Rectal smooth muscle tissue (tissue), 1 donor: Measurements from ENCODE around the gene INTS6.

Experiments used
- H3K27ac ChIP-seq: one replicate; pipeline ENCODE4 v1.7.0; 2013; ENCODE audit warnings: low read depth, low read length, inconsistent platforms
- H3K27me3 ChIP-seq: one replicate; pipeline ENCODE4 v1.7.0; 2013; ENCODE audit warnings: low read length; ENCODE audit not compliant: control insufficient read depth, insufficient read depth
- H3K36me3 ChIP-seq: one replicate; pipeline ENCODE4 v1.7.0; 2013; ENCODE audit warnings: low read length; ENCODE audit not compliant: control insufficient read depth, insufficient read depth
- H3K4me1 ChIP-seq: one replicate; pipeline ENCODE4 v1.7.0; 2013; ENCODE audit warnings: low read length; ENCODE audit not compliant: control insufficient read depth, insufficient read depth
- H3K4me3 ChIP-seq: one replicate; pipeline ENCODE4 v1.7.0; 2013; ENCODE audit warnings: low read length
- H3K9ac ChIP-seq: one replicate; pipeline ENCODE4 v1.7.0; 2013; ENCODE audit warnings: low read length

The INTS6 gene

GRCh38 chr13:51380269-51380668 is 72.6 kb downstream of the INTS6 start:
- Histone ChIP-seq H3K27me3 (no peaks in the 10 kb centered on the region), H3K4me3 (no peak overlapping the region), H3K9ac (no peak overlapping the region), H3K36me3 (peaks cover 4% of the 10 kb centered on the region), H3K27ac (no peak overlapping the region), H3K4me1 (no peaks in the 10 kb centered on the region)

DNA sequence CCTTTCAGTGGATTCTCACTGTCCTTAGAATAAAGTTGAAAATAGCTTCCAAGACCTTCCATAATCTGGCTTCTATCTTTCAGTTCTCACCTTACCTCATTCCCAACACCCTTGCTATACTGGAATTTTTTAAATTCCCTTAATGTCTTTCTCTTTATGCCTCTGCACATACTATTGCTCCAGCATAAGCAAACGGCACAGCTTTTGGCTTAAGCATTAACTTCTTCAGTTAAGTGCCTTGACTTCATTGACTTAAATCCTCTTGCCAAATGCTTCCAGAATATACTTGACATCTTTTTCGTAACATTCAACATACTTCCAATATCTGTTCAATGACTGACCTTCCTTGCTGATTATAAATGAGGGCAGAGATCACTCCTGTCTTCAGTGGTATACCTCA is 79.4 kb downstream of the INTS6 start:
- Histone ChIP-seq H3K27me3 (no peaks in the 10 kb centered on the region), H3K4me1 (no peaks in the 10 kb centered on the region), H3K9ac (no peak overlapping the region), H3K36me3 (peaks cover 3% of the 10 kb centered on the region), H3K27ac (no peak overlapping the region), H3K4me3 (no peak overlapping the region)

DNA sequence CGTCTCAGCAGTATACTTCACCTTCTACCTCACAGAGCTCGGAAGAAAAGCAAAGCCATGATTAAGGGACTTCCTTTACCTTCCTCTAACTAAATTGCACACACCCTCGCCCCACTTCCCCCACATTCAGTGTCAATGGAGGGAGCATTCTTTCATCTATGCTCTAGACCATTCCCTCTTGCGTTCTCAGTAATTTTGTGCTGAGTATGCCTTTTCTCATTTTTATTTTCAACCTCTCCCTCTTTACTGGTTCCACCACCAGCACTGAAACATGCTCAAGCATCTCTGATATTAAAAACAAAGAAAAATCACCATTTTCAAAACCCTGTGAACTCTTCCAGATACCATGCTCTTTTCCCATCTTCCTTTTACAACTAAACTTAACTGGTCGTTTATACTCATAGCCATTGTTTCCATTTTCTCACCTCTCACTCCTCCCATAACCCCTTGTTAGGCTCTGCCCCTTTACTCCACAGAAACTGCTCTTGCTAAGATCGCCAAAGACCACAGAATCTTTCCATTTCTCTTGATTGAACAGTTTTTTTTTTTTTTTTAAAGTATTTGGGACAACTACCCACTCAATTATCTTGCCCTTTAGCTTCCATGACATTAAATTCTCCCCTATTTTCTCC is 81.0 kb downstream of the INTS6 start:
- Histone ChIP-seq H3K9ac (peak overlapping the region; percentile 10), H3K4me3 (no peak overlapping the region), H3K27ac (no peak overlapping the region), H3K27me3 (no peaks in the 10 kb centered on the region), H3K4me1 (no peaks in the 10 kb centered on the region), H3K36me3 (peaks cover 3% of the 10 kb centered on the region)

DNA sequence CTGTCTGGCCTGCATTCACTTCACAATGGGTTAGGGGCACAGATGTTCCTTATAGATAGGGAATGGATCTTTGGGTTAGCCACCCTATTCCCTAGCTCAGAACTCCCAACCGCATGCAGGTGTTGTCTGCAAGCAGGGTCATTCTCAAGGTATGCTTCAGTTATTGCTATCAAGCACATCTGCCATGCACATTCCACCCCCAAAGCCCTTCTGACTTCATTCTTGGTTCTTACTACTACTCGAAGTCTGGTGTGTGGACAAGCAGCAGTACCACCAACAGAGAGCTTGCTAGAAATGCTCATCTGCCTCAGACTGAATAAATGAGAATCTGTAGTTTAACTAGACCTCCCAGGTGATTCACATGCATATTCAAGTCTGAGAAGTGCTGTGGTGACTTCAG is 82.0 kb downstream of the INTS6 start:
- Histone ChIP-seq H3K4me1 (no peaks in the 10 kb centered on the region), H3K36me3 (peaks cover 3% of the 10 kb centered on the region), H3K27me3 (no peaks in the 10 kb centered on the region), H3K27ac (no peak overlapping the region), H3K4me3 (no peak overlapping the region), H3K9ac (no peak overlapping the region)

- Histone ChIP-seq H3K4me3 (no peak overlapping the region), H3K27me3 (no peaks in the 10 kb centered on the region), H3K9ac (no peak overlapping the region), H3K36me3 (peaks cover 3% of the 10 kb centered on the region), H3K4me1 (no peaks in the 10 kb centered on the region), H3K27ac (no peak overlapping the region)
Measured at GRCh38 chr13:51370116-51370515, 82.7 kb downstream of the INTS6 start.

DNA sequence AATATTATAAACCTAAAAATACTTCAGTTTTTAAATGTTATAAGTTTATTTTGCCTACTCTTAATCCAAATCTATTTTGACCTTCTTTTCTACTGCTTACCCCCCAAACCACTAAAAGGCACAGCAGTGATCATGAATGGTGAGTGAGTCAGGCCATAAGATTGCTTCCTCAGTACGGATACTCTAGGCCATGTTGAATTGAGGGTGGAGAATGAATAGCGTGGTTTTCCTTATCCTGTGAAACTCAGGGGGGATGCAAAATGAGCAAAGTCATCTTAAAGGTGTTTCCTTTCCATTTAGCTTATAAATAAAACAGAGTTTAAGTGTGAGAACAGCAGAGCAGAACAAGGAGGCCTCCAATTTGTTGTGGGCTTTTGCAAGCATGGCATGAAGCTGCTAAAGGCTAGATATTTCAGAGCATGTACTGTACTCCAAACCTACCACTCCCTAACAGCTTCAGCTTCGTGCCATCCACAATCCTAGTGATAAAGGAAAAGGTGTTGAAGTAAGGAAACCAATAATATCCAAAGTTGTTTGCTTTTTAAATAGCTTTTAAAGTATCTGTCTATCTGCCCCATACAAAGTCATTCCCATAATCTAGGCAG is 88.3 kb downstream of the INTS6 start:
- no peaks in the 10 kb centered on the region for H3K4me1 ChIP-seq
- no peak overlapping the region for H3K4me3 ChIP-seq
- peaks cover 4% of the 10 kb centered on the region for H3K36me3 ChIP-seq
- H3K27me3 ChIP-seq, result no peaks in the 10 kb centered on the region
- H3K9ac ChIP-seq, result no peak overlapping the region
- H3K27ac ChIP-seq, result no peak overlapping the region

- Histone ChIP-seq H3K27me3 (no peaks in the 10 kb centered on the region), H3K4me3 (no peak overlapping the region), H3K9ac (no peak overlapping the region), H3K27ac (no peak overlapping the region), H3K36me3 (peaks cover 4% of the 10 kb centered on the region), H3K4me1 (no peaks in the 10 kb centered on the region)
Measured at GRCh38 chr13:51363625-51364024, 89.2 kb downstream of the INTS6 start.

- Histone ChIP-seq H3K27me3 (no peaks in the 10 kb centered on the region), H3K27ac (no peak overlapping the region), H3K4me3 (no peak overlapping the region), H3K4me1 (no peaks in the 10 kb centered on the region), H3K9ac (no peak overlapping the region), H3K36me3 (peaks cover 4% of the 10 kb centered on the region)
Measured at GRCh38 chr13:51361106-51361505, 91.7 kb downstream of the INTS6 start.

DNA sequence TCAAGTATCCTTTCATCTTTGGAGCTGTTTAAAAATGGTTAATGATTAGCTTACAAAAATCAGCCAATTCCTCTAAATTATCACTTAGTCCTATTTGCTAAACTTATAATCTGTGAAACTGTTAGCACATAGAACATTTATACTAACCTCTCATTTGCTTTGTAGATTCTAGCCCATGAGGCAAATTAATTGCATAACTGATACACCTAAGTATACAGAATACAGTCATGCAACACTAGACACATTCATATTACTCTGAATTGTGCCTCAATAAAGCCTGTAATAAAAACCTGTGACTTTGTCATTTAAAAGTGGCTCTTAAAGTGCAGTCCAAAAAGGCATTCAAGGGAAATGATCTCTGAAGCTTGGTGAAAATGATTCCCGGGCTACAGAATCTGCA is 92.3 kb downstream of the INTS6 start:
- H3K27me3 ChIP-seq, result no peaks in the 10 kb centered on the region
- no peaks in the 10 kb centered on the region for H3K4me1 ChIP-seq
- peaks cover 4% of the 10 kb centered on the region for H3K36me3 ChIP-seq
- no peak overlapping the region for H3K4me3 ChIP-seq
- H3K9ac ChIP-seq, result no peak overlapping the region
- no peak overlapping the region for H3K27ac ChIP-seq

- Histone ChIP-seq H3K9ac (no peak overlapping the region), H3K27me3 (no peaks in the 10 kb centered on the region), H3K4me3 (no peak overlapping the region), H3K4me1 (no peaks in the 10 kb centered on the region), H3K36me3 (no peaks in the 10 kb centered on the region), H3K27ac (no peak overlapping the region)
Measured at GRCh38 chr13:51359352-51359751, 93.5 kb downstream of the INTS6 start.

- no peaks in the 10 kb centered on the region for H3K4me1 ChIP-seq
- H3K9ac ChIP-seq, result no peak overlapping the region
- no peak overlapping the region for H3K27ac ChIP-seq
- no peaks in the 10 kb centered on the region for H3K27me3 ChIP-seq
- H3K4me3 ChIP-seq, result no peak overlapping the region
- no peaks in the 10 kb centered on the region for H3K36me3 ChIP-seq
Measured at GRCh38 chr13:51357928-51358595, 94.8 kb downstream of the INTS6 start.

DNA sequence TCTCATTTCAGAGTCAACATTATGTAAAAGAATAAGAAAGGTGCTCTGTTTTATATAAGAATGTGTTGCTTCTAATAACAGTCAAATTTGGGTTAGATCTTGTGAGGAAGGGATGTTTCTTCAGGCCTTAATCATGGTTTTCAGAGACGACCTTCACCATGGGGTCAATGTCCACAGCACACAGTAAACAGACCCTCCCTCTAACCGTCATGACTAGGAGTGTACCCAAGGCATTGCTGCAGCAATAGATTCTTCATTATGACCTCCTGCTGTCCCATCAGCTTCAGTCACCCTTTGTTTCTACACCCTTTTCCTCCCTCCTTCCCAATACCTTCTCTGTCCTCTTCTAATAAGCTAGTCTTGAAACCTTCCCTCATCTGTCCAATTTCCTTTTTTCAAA is 97.6 kb downstream of the INTS6 start:
- Histone ChIP-seq H3K4me3 (no peak overlapping the region), H3K36me3 (no peaks in the 10 kb centered on the region), H3K27ac (no peak overlapping the region), H3K4me1 (no peaks in the 10 kb centered on the region), H3K27me3 (no peaks in the 10 kb centered on the region), H3K9ac (no peak overlapping the region)

DNA sequence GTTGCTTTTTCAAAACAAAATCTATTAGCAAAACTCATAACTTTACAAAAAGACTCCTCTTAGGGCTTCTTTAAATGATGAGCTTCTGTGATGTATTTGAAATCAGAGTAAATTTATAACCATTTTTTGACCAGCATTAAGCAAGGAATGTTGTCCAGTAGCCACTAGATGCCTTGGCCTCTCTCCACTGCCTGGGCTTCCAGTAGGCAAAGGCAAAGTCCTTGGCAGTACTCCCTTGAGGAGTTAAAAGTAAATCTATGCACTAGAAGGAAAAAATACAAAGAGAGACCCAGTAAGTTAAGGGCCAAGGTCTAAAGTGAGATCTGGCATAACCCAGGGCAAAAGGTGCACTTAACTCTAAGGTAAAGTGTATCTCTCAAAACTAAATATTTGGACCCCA is 103.8 kb downstream of the INTS6 start:
- H3K4me1 ChIP-seq, result no peaks in the 10 kb centered on the region
- H3K4me3 ChIP-seq, result no peak overlapping the region
- H3K36me3 ChIP-seq, result no peaks in the 10 kb centered on the region
- no peak overlapping the region for H3K27ac ChIP-seq
- no peaks in the 10 kb centered on the region for H3K27me3 ChIP-seq
- H3K9ac ChIP-seq, result no peak overlapping the region
